ENCODE data around the gene GNA14. TPM values are rescaled to one million over a fixed set of nuclear protein-coding genes. Genes with fewer than 3 reads are reported as not detected.

The GNA14 gene
- total and polyA plus RNA-seq, 2 experiments from 2014 or later: 3.9 to 10.5 TPM

DNA sequence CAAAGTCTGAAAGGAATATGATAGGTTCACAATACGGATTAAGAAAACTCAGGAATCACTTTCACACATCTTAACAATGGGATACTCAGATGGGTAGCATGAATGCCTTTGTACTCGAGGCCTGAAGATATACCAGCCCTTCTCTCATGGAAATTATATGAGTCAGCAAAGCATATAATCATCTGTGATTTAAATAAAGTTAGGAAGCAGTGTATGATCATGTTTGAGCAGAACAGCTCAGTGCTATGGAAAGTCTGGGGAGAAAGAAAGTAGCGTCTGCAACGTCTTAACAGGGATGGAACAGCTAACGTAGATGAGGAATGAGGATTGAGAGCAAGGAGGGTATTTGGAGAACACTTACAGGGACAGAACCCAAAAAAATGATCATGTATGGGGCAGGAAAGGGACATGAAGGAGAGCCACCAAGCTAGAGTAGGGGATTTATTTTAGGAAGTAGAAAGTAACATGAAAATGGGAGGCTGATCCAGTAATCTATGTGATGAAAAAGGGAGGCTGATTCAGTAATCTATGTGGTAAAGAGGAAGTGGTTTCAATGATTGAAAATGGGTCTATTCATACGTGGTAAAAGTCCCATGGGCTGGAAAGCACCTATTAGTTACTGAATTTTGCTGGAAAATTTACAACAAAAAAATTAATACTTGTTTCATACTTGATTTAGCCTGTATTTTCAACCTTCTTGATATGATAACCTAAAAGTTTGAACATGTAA lies 85.9 kb downstream of the GNA14 start (continued):
- no peak for TF ChIP-seq NANOG (IDR thresholded peaks at IDR 0.05; ENCODE audit: borderline replicate concordance)

GRCh38 chr9:77561331-77562018 lies 86.6 kb downstream of the GNA14 start:
- no peaks in the 10 kb centered on the region for H3K9me3 Mint-ChIP-seq
- no peak overlapping the region for H3K27ac Mint-ChIP-seq
- Histone ChIP-seq H3K79me2 (replicated peaks; ENCODE audit: insufficient read depth) (0 out of 2 replicates have a peak, but pooled peaks cover 2% of the 10 kb centered on the region), H3K9me2 (ENCODE audit: insufficient read depth) (peaks cover 9% of the 10 kb centered on the region; the same call in 1 of the 2 replicates), H2AFZ (peak overlapping the region; percentile 8; the same call in 1 of the 2 replicates), H4K20me1 (replicated peaks; ENCODE audit: insufficient read depth) (no peaks in the 10 kb centered on the region), H3K4me2 (no peak overlapping the region), H3F3A (replicated peaks; ENCODE audit: low read depth) (no peaks in the 10 kb centered on the region), H3K4me1 (ENCODE audit: insufficient read depth) (peaks cover 5% of the 10 kb centered on the region; the same call in 1 of the 2 replicates), H3K36me3 (ENCODE audit: insufficient read depth) (no peaks in the 10 kb centered on the region), H3K27me3 (ENCODE audit: insufficient read depth) (no peaks in the 10 kb centered on the region), H3K4me3 (no peak overlapping the region), H3K27ac (ENCODE audit: low read depth) (no peak overlapping the region)
- H3K27me3 Mint-ChIP-seq (ENCODE audit: insufficient read depth, low read depth, poor library complexity): no peaks in the 10 kb centered on the region
- ATAC-seq (no peak), DNase-seq (ENCODE audit: low spot score) (no peak)
- TF ChIP-seq STAT1 (IDR thresholded peaks at IDR 0.05; ENCODE audit: unreplicated experiment) (no peak), EZH2phosphoT487 (IDR thresholded peaks at IDR 0.05; ENCODE audit: unreplicated experiment) (no peak), CTCF (conservative IDR thresholded peaks at IDR 0.05; ENCODE audit: low read depth in 2 of 2) (no peak), NANOG (IDR thresholded peaks at IDR 0.05; ENCODE audit: borderline replicate concordance) (no peak), JUNB (IDR thresholded peaks at IDR 0.05; ENCODE audit: unreplicated experiment) (no peak), POLR2AphosphoS5 (IDR thresholded peaks at IDR 0.05; ENCODE audit: low read depth) (no peak), ETS1 (IDR thresholded peaks at IDR 0.05) (no peak), ZNF331 (CRISPR knock-in tag; IDR thresholded peaks at IDR 0.05; ENCODE audit: low read depth) (no peak), ZNF114 (CRISPR knock-in tag; IDR thresholded peaks at IDR 0.05) (no peak)
- H3K4me3 Mint-ChIP-seq: no peak overlapping the region
- no peaks in the 10 kb centered on the region for H3K36me3 Mint-ChIP-seq (ENCODE audit: low read depth)
- peaks cover 9% of the 10 kb centered on the region for H3K4me1 Mint-ChIP-seq

DNA sequence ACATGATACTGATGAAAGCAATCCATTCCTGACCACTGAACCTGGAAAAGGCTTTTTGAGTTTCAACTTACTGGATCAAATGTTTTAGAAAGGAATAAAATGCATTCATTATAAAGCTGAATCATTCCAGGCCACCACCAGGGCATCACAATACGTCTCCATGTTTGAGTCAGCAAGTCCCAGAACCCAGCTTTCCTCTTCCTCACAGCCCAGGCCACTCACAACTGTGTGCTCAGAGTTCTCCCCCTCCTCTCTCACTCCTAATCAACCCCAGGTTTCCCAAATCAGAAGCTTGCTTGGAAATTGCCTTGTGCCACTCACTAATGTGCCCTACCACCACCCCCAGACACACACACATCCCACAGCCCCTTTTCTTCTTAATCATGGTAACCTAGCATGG lies 91.7 kb downstream of the GNA14 start:
- Mint-ChIP-seq H3K9me3 (no peaks in the 10 kb centered on the region), H3K4me3 (no peak overlapping the region), H3K27ac (peak overlapping the region; percentile 4; the same call in 1 of the 2 replicates), H3K36me3 (ENCODE audit: low read depth) (no peaks in the 10 kb centered on the region), H3K4me1 (peaks cover 3% of the 10 kb centered on the region; the same call in 2 of the 3 replicates), H3K27me3 (ENCODE audit: insufficient read depth, low read depth, poor library complexity) (no peaks in the 10 kb centered on the region)
- DNase-seq (ENCODE audit: low spot score): no peak
- H3K27me3 ChIP-seq (ENCODE audit: insufficient read depth): no peaks in the 10 kb centered on the region
- H3K9me2 ChIP-seq (ENCODE audit: insufficient read depth): peaks cover 10% of the 10 kb centered on the region; the same call in 1 of the 2 replicates
- TF ChIP-seq STAT1 (IDR thresholded peaks at IDR 0.05; ENCODE audit: unreplicated experiment) (no peak), EZH2 (IDR thresholded peaks at IDR 0.05; ENCODE audit: low read depth, unreplicated experiment) (no peak)
- no peak overlapping the region for H2AFZ ChIP-seq
- no peaks in the 10 kb centered on the region for H3K36me3 ChIP-seq (ENCODE audit: insufficient read depth)
- H3K27ac ChIP-seq (ENCODE audit: low read depth): no peak overlapping the region
- no peaks in the 10 kb centered on the region for H3F3A ChIP-seq (replicated peaks; ENCODE audit: low read depth)
- no peaks in the 10 kb centered on the region for H4K20me1 ChIP-seq (replicated peaks; ENCODE audit: insufficient read depth)
- no peaks in the 10 kb centered on the region for H3K4me1 ChIP-seq (ENCODE audit: insufficient read depth)
- no peak overlapping the region for H3K4me3 ChIP-seq
- no peaks in the 10 kb centered on the region for H3K79me2 ChIP-seq (replicated peaks; ENCODE audit: insufficient read depth)
- H3K4me2 ChIP-seq: no peak overlapping the region
- no peak for ATAC-seq

All from GM23338 (cell line).